Measurements from ENCODE around the gene NSDHL. TPM values are rescaled to one million over a fixed set of nuclear protein-coding genes. Genes with fewer than 3 reads are reported as not detected.

NSDHL gene
- total and polyA plus RNA-seq, 10 donors = 6.1 to 11.2 (median 9.0) TPM

- Histone ChIP-seq H3K27me3 (replicated peaks in 1 of 7) (peaks cover 0 to 51% (median 18%) of the 10 kb centered on the region in 7 donors), H3K27ac (no peak overlapping the region), H3K36me3 (no peaks in the 10 kb centered on the region), H3K4me1 (peaks cover 0 to 7% (median 0%) of the 10 kb centered on the region in 6 donors), H3K4me3 (no peak overlapping the region), H3K9me3 (no peaks in the 10 kb centered on the region)
- DNase-seq = peak; percentile 17
- intact Hi-C loops (cut with DNase I; ENCODE audit: low total_unique reads) = no loop called here
- TF ChIP-seq CTCF (IDR thresholded peaks at IDR 0.05 in 8 of 11, conservative IDR thresholded peaks at IDR 0.05 in 3 of 11) = no peak
- TF ChIP-seq POLR2A (IDR thresholded peaks at IDR 0.05) = no peak
- no peak for TF ChIP-seq POLR2AphosphoS5 (IDR thresholded peaks at IDR 0.05)
- 86 to 93% (median 87%) methylated on average over 8 of the region's 8 CpGs for WGBS, 5 donors
These were observed 70.1 kb downstream of the NSDHL start for GRCh38 chrX:152900937-152901445.

- Histone ChIP-seq H3K4me3 (no peak overlapping the region), H3K27ac (no peak overlapping the region), H3K4me1 (peaks cover 0 to 7% (median 0%) of the 10 kb centered on the region in 6 donors), H3K9me3 (no peaks in the 10 kb centered on the region), H3K27me3 (replicated peaks in 1 of 7) (peaks cover 0 to 56% (median 18%) of the 10 kb centered on the region in 7 donors), H3K36me3 (no peaks in the 10 kb centered on the region)
- TF ChIP-seq CTCF (IDR thresholded peaks at IDR 0.05 in 8 of 11, conservative IDR thresholded peaks at IDR 0.05 in 3 of 11) = no peak
- no peak for TF ChIP-seq POLR2AphosphoS5 (IDR thresholded peaks at IDR 0.05)
- no peak for TF ChIP-seq POLR2A (IDR thresholded peaks at IDR 0.05)
- 76 to 91% (median 79%) methylated on average over 5 to 15 of the region's 15 CpGs for WGBS, 5 donors
- intact Hi-C loops (cut with DNase I; ENCODE audit: low total_unique reads) = no loop called here
- DNase-seq = peak; percentile 56
These were observed 71.1 kb downstream of the NSDHL start for GRCh38 chrX:152901816-152902501.

- Histone ChIP-seq H3K9me3 (no peaks in the 10 kb centered on the region), H3K4me1 (peaks cover 0 to 7% (median 0%) of the 10 kb centered on the region in 6 donors), H3K4me3 (no peak overlapping the region), H3K36me3 (no peaks in the 10 kb centered on the region), H3K27me3 (replicated peaks in 1 of 7) (peaks cover 0 to 51% (median 17%) of the 10 kb centered on the region in 7 donors), H3K27ac (no peak overlapping the region)
- WGBS, 5 donors = 82 to 99% (median 89%) methylated on average over 4 of the region's 4 CpGs; no CpG with 5 or more reads in 1 of the 5 donors
- peak; percentile 25 for DNase-seq
- intact Hi-C loops (cut with DNase I; ENCODE audit: low total_unique reads) = no loop called here
- TF ChIP-seq POLR2AphosphoS5 (IDR thresholded peaks at IDR 0.05) = no peak
- TF ChIP-seq CTCF (IDR thresholded peaks at IDR 0.05 in 8 of 11, conservative IDR thresholded peaks at IDR 0.05 in 3 of 11) = no peak
- TF ChIP-seq POLR2A (IDR thresholded peaks at IDR 0.05) = no peak
These were observed 71.6 kb downstream of the NSDHL start for GRCh38 chrX:152902502-152902820.

GRCh38 chrX:152903589-152903988 is 72.7 kb downstream of the NSDHL start:
- peak; percentile 39 for DNase-seq
- Histone ChIP-seq H3K27ac (no peak overlapping the region), H3K9me3 (no peaks in the 10 kb centered on the region), H3K27me3 (replicated peaks in 1 of 7) (peaks cover 0 to 40% (median 8%) of the 10 kb centered on the region in 7 donors), H3K36me3 (no peaks in the 10 kb centered on the region), H3K4me1 (peaks cover 0 to 4% (median 0%) of the 10 kb centered on the region in 6 donors), H3K4me3 (no peak overlapping the region)
- intact Hi-C loops (cut with DNase I; ENCODE audit: low total_unique reads) = no loop called here
- 69 to 86% (median 83%) methylated on average over 5 to 9 of the region's 9 CpGs for WGBS, 5 donors
- TF ChIP-seq POLR2A (IDR thresholded peaks at IDR 0.05) = no peak
- TF ChIP-seq POLR2AphosphoS5 (IDR thresholded peaks at IDR 0.05) = no peak
- no peak for TF ChIP-seq CTCF (IDR thresholded peaks at IDR 0.05 in 8 of 11, conservative IDR thresholded peaks at IDR 0.05 in 3 of 11)

Measured in spleen (tissue), 11 donors.